Esophagus squamous epithelium (tissue), 4 donors: ENCODE results near the gene PDS5B.

Experiments used
- POLR2A ChIP-seq, 4 donors: fragments of 450-650 bp; IDR thresholded peaks; one replicate each; pipeline ENCODE4 v1.6.1; 2017; ENCODE audit warnings: antibody characterized with exemption in 4 of 4, mild to moderate bottlenecking in 4 of 4, moderate library complexity in 3 of 4
- TF ChIP-seq, protein P1 (sequence below), 6 experiments: fragments of 450-650 bp in 4 of 6; fragments of 200-600 bp in 2 of 6; sonication (generic) in 2 of 6; IDR thresholded peaks; one replicate each; pipeline ENCODE4 v1.5.1; 2016 to 2019; ENCODE audit warnings: antibody characterized with exemption in 6 of 6, mild to moderate bottlenecking in 4 of 6, moderate library complexity in 4 of 6

DNA sequence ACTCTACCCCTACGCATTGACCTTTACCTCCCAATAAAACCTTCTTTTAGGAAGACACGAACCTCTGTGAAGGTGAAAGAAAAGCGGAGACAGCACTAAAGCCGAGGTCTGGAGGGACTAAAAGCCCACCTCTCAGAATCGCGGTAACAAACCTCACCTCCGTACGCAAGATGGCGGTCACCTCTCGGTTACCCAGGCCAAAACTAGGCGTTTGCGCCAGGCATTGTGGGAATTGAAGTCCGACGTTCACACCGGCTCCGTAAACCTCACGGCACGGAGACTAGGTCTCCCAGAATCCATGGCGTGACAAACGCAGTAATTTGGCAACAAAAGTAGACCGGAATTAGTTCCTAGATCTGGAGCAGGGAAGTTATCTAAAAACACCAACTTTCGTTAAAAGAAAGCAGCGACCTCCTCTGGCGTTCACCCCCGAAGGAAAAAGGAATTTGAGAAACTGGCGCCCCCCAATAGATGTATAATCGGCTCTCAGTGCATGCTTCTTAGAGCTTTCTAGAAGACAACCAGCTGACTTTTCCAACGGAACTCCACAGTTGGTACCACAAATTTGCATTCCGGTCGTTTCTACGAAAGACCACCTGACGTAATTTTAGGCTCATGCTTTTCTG, 47.5 kb upstream of the PDS5B start, which contains the start of gene N4BP2L2:
- TF ChIP-seq, protein P1, sequence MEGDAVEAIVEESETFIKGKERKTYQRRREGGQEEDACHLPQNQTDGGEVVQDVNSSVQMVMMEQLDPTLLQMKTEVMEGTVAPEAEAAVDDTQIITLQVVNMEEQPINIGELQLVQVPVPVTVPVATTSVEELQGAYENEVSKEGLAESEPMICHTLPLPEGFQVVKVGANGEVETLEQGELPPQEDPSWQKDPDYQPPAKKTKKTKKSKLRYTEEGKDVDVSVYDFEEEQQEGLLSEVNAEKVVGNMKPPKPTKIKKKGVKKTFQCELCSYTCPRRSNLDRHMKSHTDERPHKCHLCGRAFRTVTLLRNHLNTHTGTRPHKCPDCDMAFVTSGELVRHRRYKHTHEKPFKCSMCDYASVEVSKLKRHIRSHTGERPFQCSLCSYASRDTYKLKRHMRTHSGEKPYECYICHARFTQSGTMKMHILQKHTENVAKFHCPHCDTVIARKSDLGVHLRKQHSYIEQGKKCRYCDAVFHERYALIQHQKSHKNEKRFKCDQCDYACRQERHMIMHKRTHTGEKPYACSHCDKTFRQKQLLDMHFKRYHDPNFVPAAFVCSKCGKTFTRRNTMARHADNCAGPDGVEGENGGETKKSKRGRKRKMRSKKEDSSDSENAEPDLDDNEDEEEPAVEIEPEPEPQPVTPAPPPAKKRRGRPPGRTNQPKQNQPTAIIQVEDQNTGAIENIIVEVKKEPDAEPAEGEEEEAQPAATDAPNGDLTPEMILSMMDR (IDR thresholded peaks at IDR 0.05): peak in 3 of 6 experiments; percentile 8 to 48 (median 13)
- peak in 1 of 4 donors; percentile 40 for TF ChIP-seq POLR2A (IDR thresholded peaks at IDR 0.05)
